Measurements from ENCODE around the gene MAP4K4.

The MAP4K4 gene

DNA sequence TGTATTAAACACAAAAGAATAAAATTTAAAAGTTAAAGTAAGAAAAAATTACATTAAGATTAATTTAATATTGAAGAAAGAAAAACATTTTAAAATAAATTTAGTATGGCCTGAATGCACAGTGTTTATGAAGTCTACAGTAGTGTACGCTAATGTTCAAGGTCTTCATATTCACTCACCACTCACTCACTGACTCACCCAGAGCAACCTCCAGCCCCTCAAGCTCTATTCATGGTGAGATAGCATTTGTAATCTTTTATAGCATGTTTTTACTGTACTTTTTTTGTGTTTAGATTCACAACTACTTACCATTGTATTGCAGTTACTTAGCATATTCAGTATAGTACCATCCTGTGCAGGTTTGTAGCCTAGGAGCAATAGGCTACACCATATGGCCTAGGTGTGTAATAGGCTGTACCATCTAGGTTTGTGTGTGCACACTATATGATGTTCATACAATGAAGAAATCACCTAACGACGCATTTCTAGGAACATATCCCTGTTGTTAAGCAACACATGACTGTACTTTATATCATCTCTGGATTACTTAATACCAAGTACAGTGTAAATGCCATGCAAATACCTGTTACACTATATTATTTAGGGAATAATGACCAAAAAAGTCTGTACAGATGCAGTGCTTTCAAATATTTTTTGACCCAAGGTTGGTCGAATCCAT, 150.3 kb downstream of the MAP4K4 start:
- no peak for DNase-seq

DNA sequence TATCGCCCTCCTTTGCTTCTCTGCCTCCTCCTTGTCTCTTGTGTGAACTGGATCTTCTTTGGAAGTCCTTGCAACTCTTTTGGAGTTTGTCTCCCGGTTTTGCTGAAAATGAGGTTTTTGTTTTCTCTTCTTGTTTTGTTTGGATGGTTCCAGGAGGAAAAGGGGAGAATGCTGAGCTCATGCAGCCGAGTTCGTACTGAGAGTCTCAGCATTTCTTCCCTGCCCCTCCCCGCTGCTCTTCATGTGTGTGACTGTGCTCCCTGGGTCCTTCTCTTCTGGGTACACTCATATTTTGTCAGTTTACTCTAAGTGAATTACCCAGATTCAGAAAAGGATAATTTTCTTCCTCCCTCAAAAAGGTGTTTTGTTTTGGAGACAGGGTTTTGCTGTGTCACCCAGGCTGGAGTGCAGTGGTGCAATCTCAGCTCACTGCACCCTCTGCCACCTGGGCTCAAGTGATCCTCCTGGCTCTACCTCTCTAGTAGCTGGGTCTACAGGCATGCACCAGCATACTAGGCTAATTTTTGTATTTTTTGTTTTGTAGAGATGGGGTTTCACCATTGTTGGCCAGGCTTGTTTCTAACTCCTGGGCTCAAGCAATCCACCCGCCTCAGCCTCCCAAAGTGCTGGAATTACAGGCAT, 151.4 kb downstream of the MAP4K4 start:
- DNase-seq: no peak

DNA sequence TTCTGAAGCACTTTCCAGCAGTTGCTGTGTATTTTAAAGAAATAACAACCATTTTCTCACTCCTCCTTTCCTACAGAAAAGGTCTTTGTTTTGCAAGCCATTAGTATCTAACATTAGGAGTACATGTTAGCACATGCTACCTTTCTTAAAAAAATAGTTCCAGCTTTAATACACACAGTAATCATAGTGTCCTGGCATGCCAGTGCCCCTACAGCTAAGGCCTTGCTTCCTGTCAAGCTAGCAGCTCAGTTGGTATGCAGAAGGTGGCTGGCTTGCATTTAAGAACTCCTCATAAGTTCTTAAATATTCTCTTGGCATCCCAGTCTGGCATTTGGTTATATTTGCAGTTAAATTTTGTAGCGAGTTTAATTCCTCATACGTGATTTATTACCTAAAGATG, 152.9 kb downstream of the MAP4K4 start:
- no peak for DNase-seq

DNA sequence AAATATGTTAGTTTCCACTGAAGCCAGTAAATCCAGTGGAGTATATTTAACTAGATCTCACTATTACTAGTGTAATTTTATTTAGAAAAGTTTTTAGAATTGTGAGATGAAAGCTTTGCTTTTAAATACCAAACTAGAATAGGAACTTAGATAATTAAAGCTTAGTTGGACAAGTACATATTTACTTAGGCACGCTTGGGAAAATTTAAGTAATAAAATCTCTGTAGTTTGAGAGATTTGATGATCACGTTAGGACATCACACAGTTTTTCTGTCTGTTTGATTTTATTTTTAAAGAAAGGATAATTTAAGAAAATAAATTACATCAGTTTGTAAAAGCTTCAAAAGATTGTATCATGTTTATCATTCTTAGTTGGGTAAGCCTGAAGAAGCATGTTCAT, 153.5 kb downstream of the MAP4K4 start:
- no peak for DNase-seq

DNA sequence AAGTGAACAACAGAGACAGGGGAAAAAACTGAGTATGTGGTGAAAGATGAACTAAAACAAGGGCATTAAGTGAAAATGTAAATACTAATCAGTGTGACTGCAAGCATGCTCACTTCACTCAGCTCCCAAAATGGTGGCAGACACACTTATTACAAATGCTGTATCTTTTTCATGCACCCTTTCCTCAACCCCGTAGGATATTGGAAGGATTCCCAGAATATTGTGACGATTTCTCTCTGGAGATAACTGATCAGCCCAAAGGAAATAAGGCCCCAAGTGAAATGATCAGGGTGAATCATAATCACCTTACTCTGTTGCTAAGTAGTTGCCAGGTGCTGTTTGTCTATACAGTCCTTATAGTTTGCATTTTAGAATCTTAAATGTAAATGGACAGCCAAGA, 155.3 kb downstream of the MAP4K4 start:
- no peak for DNase-seq

DNA sequence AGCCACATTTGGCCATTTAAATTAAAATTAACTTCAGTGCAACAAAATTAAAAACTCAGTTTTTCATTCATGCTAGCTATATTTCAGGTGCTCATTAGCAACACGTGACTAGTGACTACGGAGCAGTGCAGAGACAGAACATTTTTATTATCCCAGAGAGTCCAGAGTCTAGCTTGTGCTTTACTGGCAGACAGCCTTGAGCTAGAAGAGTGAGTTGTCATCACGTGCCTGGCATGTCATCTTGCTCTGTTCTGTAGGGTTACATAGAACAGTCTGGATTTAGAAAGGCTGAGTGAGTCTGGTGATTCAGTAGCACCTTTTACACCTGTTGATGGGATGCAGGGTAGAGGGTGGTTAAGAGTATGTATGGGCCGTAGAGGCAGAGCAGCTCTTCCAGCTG, 157.4 kb downstream of the MAP4K4 start:
- no peak for DNase-seq

DNA sequence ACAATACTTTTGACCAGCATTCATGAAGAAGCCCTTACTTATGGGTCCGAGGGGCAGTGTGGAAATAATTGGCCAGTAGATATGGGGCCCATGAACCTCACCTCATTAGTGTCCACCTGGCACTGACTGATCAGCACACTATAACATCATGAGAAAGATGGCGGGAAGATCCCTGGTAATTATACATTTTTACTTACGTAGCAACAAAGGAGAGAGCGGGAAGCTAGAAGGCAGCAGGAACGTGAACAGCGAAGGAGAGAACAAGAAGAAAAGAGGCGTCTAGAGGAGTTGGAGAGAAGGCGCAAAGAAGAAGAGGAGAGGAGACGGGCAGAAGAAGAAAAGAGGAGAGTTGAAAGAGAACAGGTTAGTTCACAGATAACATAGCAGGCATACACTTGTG, 158.3 kb downstream of the MAP4K4 start:
- no peak for DNase-seq

DNA sequence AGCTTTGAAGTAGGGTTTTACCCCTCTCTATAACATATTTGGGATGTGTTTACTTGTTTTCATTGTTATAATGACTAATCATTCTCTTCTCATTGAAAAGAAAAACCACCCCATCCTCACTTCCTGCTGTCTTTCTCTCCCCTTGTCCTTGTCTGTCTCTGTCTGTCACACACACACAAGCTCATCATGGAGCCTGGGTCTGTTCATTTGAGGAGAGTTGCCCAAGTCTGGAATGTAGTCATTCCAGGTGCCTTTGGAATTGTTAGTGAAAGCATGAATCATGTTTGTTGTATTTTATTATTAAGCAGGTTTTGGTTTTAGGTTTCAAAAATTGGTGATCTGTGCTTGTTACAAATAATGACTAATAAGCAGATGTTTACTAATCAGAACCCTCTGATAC, 160.7 kb downstream of the MAP4K4 start:
- DNase-seq: peak; percentile 25

DNA sequence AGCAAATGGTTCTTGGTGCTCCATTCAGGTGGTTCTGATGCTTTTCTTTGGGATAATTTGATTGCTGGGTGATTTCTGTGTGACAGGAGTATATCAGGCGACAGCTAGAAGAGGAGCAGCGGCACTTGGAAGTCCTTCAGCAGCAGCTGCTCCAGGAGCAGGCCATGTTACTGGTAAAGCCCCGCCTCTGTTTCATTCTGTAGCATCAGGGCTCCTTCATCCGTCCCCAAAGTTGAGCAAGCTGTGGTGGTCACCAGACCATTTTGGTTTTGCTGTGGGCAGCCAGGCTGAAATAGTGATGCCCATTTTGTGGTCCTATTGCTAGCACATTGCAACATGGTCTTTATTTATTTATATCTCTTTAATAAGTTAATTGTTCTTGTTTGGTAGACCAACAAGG, 161.4 kb downstream of the MAP4K4 start:
- no peak for DNase-seq

DNA sequence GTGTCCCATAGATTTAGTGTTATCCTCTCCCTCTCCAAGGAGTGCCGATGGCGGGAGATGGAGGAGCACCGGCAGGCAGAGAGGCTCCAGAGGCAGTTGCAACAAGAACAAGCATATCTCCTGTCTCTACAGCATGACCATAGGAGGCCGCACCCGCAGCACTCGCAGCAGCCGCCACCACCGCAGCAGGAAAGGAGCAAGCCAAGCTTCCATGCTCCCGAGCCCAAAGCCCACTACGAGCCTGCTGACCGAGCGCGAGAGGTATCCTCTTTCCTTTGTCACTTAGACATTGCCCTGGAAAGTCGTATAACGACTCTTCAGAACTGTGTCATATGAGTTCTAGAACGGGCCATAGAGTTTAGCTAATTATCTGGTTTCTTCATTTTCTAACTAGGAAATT, 162.1 kb downstream of the MAP4K4 start:
- no peak for DNase-seq

DNA sequence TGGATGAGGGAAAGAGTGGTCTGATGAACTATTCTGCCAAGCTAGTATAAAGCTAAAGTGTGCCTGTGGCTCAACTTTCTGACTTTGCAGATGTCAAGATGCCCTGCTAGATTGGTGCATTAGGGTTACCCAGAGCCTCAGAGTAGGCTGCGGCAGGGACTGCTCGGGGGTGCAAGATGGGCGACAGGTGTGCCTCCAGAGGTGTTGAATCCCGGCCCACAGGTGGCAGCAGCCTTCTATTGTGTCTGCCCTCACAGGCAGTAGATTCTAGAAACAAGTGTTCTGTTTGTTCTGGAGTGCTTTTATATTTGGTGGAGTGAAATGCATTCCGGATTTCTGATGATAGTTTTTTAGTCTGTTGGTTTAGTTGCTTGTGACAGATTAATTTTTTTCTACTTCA, 162.7 kb downstream of the MAP4K4 start:
- DNase-seq: no peak

DNA sequence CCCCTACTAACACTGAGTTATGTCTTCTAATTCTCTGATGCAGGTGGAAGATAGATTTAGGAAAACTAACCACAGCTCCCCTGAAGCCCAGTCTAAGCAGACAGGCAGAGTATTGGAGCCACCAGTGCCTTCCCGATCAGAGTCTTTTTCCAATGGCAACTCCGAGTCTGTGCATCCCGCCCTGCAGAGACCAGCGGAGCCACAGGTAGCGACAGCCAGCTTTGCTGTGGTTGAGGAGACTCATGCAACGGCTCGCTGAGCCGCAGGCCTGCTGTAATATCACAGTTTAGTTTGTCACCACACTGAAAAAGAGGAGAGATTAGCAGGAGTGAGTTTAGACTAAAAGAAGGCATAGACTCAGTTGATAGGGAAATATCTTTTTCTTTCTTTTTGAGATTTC, 163.3 kb downstream of the MAP4K4 start:
- DNase-seq: no peak

DNA sequence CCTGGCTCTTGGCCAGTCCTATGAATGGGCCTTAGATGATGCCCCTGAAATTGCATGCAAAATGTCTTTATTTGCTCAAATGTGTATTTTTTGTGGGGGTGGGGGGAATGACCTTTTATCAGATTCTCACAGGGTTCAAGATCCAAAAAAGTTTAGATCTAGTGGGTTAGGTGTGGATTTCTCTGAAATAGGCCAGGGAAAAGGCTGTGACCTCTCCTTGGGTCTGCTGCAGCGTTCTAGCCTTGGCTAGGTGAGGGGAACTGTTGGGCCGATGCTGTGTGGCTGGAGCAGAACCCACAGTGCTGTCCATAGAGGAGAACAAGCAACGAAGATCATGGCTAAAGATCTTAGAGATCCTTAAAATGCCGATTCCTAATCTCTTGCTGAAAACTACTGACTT, 163.9 kb downstream of the MAP4K4 start:
- no peak for DNase-seq

DNA sequence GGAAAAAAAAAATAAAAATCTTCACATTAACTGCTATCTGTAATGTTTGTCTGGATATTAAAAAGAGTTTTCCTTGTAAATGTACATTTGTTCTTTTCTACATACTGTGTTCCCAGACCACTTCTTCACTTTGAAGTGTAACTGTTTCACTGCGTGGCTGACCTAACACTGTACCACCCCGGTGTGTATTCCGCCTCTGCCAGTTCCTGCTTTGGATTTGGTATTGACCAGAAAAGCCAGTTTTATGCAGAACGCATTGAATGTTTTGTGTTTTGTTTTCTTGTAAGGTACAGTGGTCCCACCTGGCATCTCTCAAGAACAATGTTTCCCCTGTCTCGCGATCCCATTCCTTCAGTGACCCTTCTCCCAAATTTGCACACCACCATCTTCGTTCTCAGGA, 166.0 kb downstream of the MAP4K4 start:
- DNase-seq: no peak

DNA sequence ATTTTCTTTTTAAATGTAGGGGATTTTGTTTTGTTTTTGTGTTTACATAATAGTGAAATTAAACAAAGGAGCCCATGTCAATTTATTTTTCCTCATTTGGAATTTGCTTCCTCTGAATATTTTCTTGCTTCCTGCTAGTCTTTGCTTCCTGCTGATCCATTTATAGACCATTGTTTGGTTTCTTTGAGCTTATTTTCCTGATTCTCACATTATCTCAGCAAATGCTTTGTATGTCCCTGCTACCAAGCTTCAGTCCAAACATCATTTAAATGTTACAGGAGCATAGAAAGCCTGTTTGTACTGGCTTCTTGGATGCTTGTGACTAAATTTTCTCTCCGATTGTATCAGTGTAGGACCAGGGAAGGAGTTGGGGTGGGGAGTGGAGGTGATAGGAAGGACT, 166.9 kb downstream of the MAP4K4 start:
- no peak for DNase-seq

DNA sequence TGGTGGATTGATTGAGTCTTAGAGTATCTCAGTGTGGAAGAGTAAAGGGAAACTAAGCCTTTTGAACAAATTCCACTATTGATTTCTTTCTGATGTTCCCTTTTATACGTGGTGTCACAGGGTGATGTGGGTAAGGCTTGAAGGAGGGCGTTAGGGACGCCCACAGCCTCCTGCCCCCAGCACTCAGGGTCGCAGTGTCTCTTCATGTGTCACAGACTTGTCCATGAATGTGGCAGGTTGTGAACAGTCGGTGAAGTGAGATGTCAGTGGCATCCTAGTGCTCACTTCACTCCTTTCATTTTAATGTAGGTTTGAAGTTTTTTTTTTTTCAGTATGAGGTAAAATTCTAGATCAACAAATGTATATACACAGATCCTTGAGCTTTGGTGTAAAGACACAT, 171.0 kb downstream of the MAP4K4 start:
- no peak for DNase-seq

DNA sequence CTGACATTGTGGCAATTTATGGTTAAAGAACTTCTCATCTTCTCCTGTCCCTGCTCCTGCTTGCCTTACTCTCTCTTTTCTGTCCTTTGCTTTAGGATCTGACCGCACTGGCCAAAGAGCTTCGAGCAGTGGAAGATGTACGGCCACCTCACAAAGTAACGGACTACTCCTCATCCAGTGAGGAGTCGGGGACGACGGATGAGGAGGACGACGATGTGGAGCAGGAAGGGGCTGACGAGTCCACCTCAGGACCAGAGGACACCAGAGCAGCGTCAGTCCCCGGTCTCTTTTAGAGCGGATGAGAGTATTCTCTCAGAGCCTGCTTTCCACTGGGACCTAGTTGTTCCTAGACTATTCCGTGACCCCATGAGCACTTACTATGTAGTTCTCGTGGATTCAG, 172.0 kb downstream of the MAP4K4 start:
- no peak for DNase-seq

DNA sequence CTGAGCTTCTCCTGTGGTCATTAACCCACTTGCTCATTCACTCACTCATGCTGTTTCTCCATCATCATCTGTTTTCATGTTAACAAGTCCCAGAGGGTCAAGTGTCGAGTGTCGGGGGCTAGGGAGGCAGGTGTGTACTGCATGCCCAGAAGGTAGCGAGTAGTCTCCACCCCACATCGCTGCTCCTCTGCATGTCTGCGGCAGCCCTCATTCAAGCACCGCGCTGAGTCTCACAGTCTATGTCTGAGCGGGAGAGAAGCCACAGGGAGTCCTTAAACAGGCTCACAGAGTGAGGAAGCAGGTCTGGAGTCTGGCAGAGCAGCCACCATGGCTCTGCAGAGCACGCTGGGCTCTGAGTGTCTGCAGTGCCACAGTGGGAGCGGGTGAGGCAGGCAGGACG, 172.9 kb downstream of the MAP4K4 start:
- DNase-seq: no peak

DNA sequence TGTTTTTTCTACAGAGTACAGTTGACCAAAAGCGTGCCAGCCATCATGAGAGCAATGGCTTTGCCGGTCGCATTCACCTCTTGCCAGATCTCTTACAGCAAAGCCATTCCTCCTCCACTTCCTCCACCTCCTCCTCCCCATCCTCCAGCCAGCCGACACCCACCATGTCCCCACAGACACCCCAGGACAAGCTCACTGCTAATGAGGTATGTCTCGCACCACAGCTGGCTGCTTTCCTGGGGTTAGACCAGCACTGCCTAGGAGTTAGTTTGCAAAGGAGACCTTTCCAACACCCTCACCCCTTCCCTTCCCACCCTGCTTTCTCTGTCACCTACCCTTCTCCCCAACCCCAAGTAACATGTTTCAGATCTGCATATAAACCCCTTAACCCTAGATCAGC, 174.0 kb downstream of the MAP4K4 start:
- DNase-seq: no peak

DNA sequence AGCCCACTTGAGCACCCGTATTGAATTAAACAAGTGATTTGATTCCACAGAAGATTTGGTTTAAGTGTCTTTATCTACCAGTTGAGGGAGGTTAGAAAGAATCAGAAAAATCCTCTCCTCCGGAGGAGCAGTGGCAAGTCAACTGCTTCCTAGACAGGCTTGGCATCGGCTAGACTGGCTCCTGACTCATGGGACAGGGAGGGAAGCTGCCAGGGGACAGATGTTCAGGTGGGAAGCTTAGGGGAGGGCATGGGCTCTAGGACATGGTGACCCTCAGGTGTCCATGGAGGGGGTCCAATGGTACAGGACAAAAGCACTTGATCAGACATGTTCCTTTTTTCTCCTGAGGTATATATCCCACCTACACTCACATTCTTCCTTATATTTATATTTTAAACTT, 175.0 kb downstream of the MAP4K4 start:
- DNase-seq: no peak

DNA sequence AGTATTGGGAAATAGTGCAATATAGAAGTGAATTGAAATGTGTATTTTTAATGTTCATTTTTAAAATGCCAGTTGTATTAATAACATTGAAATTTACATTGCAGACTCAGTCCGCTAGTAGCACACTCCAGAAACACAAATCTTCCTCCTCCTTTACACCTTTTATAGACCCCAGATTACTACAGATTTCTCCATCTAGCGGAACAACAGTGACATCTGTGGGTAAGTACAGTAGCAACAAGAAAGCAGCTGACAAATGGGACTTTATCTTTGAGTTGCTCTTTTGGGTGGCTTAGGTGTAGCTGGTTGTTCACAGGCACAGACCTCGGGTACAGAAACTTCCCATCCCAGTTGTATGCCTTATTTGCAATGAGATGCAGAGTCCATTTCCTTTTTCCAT, 176.0 kb downstream of the MAP4K4 start:
- no peak for DNase-seq

DNA sequence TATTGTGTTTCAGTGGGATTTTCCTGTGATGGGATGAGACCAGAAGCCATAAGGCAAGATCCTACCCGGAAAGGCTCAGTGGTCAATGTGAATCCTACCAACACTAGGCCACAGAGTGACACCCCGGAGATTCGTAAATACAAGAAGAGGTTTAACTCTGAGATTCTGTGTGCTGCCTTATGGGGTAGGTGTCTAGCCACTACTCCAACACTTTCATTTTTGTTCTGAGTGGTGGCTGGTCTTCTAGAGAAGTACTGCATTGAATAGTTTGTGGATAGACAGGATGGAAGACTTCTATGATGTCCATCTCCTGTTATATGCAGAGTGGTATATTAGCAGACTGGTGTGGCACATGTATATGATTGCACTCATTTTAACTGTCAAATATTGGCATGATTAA, 176.6 kb downstream of the MAP4K4 start:
- DNase-seq: no peak

DNA sequence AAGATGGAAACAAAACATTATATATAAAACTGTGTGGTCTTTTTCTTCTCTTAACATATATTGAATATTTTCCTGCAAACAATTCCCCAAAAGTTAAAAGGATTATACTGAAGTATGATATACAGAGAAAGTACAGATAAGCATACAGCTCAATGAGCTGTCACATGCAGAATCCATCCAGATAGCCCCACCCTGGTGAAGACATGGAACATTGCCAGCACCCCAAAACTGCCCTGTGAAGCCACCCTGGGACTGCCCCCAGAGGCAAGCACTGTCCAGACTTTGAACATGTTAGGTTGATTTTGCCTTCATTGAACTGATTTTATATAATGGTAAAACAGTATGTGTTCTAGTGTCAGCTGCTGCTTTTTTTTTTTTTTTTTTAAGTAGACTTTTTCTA, 182.0 kb downstream of the MAP4K4 start:
- no peak for DNase-seq

DNA sequence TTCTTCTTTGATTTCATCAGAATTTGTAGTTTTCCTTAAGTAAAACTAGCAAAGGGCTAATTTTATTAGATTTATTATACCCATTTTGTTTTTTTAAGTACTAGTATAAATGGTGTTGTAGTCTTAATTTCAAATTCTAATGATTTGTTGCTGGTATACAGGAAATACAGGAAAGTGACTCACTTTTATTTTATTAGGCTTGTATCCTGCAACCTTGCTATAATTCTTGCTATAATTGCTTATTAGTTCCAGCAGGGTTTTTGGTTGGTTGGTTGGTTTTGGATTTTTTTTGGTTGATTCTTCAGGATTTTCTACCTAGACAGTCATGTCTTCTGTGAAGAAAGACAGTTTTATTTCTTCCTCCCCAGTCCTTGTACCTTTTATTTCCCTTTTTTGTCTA, 183.6 kb downstream of the MAP4K4 start:
- DNase-seq: no peak

DNA sequence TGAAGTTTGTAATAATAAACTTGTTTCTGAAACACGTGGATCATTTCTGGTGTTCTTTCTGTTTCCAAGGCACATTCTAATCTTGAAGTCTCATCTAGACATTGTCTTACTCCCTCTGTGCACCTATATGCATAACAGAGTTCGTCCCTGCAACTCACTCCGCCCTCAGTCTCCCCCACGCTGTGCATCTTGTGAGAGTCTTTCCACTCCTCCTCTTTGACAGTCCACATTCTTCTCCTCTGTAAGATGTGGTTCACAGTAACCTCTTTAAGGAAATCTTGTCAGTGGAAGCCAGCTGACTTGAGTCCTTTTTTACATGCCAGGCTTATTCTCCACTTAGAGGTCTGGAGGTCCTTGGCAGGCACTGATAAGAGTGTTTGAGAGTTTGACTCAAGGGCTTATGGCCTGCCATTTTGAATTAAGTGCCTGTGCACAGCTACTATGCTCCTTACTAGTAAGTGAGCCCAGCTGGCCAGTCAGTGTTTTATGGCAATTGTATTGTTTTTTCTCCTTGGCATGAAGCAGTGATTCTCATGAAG, 185.3 kb downstream of the MAP4K4 start:
- no peak for DNase-seq

Data from HCEC 1CT (cell line).